H9 (cell line): ENCODE results near the gene FAM171A1. TPM values are rescaled to one million over a fixed set of nuclear protein-coding genes. Genes with fewer than 3 reads are reported as not detected.

ENCODE experiments used
- DNase-seq: peaks from one replicate; pipeline ENCODE4 v3.0.0-alpha.2; 2017
- H2AFZ ChIP-seq: one replicate; pipeline ENCODE4 v1.6.1; 2013; ENCODE audit warnings: mild to moderate bottlenecking, low read length, control low read depth, moderate library complexity
- H2AK5ac ChIP-seq: 2 replicates; pipeline ENCODE4 v1.6.1; 2013; ENCODE audit warnings: low read length, control low read depth, mixed read lengths; ENCODE audit not compliant: insufficient read length
- H2BK120ac ChIP-seq: one replicate; pipeline ENCODE4 v1.6.1; 2013; ENCODE audit warnings: low read depth, mild to moderate bottlenecking, low read length, control low read depth, inconsistent platforms; ENCODE audit not compliant: poor library complexity, severe bottlenecking
- H2BK12ac ChIP-seq: 2 replicates; pipeline ENCODE4 v1.6.1; 2013; ENCODE audit warnings: low read length, control low read depth, mixed read lengths, low read depth; ENCODE audit not compliant: insufficient read length
- H2BK15ac ChIP-seq: 2 replicates; pipeline ENCODE4 v1.6.1; 2013; ENCODE audit warnings: low read depth, low read length, control low read depth
- H2BK20ac ChIP-seq: one replicate; pipeline ENCODE4 v1.6.1; 2013; ENCODE audit warnings: low read depth, mild to moderate bottlenecking, low read length, control low read depth, inconsistent platforms; ENCODE audit not compliant: poor library complexity, severe bottlenecking
- H2BK5ac ChIP-seq: 2 replicates; pipeline ENCODE4 v1.6.1; 2013; ENCODE audit warnings: low read length, control low read depth, mixed read lengths; ENCODE audit not compliant: insufficient read length
- H3K14ac ChIP-seq: 2 replicates; pipeline ENCODE4 v1.6.1; 2013; ENCODE audit warnings: low read length, control low read depth; ENCODE audit not compliant: insufficient read depth
- H3K18ac ChIP-seq: 2 replicates; pipeline ENCODE4 v1.6.1; 2013; ENCODE audit warnings: low read depth, mild to moderate bottlenecking, mixed read lengths, low read length, control low read depth; ENCODE audit not compliant: insufficient read length
- H3K23ac ChIP-seq: 2 replicates; pipeline ENCODE4 v1.6.1; 2013; ENCODE audit warnings: low read length, control low read depth, mixed read lengths, low read depth; ENCODE audit not compliant: insufficient read length
- H3K23me2 ChIP-seq: 2 replicates; pipeline ENCODE4 v1.6.1; 2013; ENCODE audit warnings: low read depth, mild to moderate bottlenecking, mixed read lengths, low read length, control low read depth; ENCODE audit not compliant: insufficient read length, poor library complexity, severe bottlenecking
- H3K27ac ChIP-seq: 2 replicates; pipeline ENCODE4 v1.5.1; 2013; ENCODE audit warnings: low read length, control low read depth, mixed read lengths, low read depth; ENCODE audit not compliant: insufficient read length
- H3K27me3 ChIP-seq: 2 replicates; pipeline ENCODE4 v1.6.1; 2013; ENCODE audit warnings: low read length, control low read depth, inconsistent platforms; ENCODE audit not compliant: insufficient read depth
- H3K4ac ChIP-seq: 2 replicates; pipeline ENCODE4 v1.6.1; 2013; ENCODE audit warnings: low read depth, mild to moderate bottlenecking, control low read depth, inconsistent platforms, low read length, moderate library complexity
- H3K4me1 ChIP-seq: 2 replicates; pipeline ENCODE4 v1.6.1; 2013; ENCODE audit warnings: low read length, control low read depth, inconsistent platforms; ENCODE audit not compliant: insufficient read depth
- H3K4me2 ChIP-seq: 2 replicates; pipeline ENCODE4 v1.6.1; 2013; ENCODE audit warnings: low read length, control low read depth, mixed read lengths; ENCODE audit not compliant: insufficient read length, insufficient read depth
- H3K56ac ChIP-seq: 2 replicates; pipeline ENCODE4 v1.6.1; 2013; ENCODE audit warnings: low read depth, mild to moderate bottlenecking, mixed read lengths, low read length, control low read depth; ENCODE audit not compliant: insufficient read length
- H3K79me1 ChIP-seq: 2 replicates; pipeline ENCODE4 v1.6.1; 2013; ENCODE audit warnings: low read depth, mild to moderate bottlenecking, moderate library complexity, low read length, control low read depth, inconsistent platforms; ENCODE audit not compliant: insufficient read depth, poor library complexity, severe bottlenecking
- H3K79me2 ChIP-seq: 2 replicates; pipeline ENCODE4 v1.6.1; 2013; ENCODE audit warnings: low read length, control low read depth, inconsistent platforms; ENCODE audit not compliant: insufficient read depth
- H3K9ac ChIP-seq: 2 replicates; pipeline ENCODE4 v1.6.1; 2013; ENCODE audit warnings: low read length, control low read depth, mixed read lengths; ENCODE audit not compliant: insufficient read length; ENCODE audit errors: extremely low read depth
- H3K9me3 ChIP-seq: one replicate; pipeline ENCODE4 v1.6.1; 2013; ENCODE audit warnings: low read depth, low read length, inconsistent platforms; ENCODE audit not compliant: control insufficient read depth
- H3T11ph ChIP-seq: one replicate; pipeline ENCODE4 v1.6.1; 2013; ENCODE audit warnings: mild to moderate bottlenecking, low read length, control low read depth, inconsistent platforms
- H4K20me1 ChIP-seq: one replicate; pipeline ENCODE4 v1.6.1; 2013; ENCODE audit not compliant: control insufficient read depth, insufficient read length, insufficient read depth
- H4K5ac ChIP-seq: 2 replicates; pipeline ENCODE4 v1.6.1; 2013; ENCODE audit warnings: low read depth, mild to moderate bottlenecking, mixed read lengths, low read length, control low read depth; ENCODE audit not compliant: insufficient read length
- H4K8ac ChIP-seq: replicated peaks from 2 replicates; pipeline ENCODE4 v1.6.1; 2013; ENCODE audit warnings: low read length, control low read depth, mixed read lengths, low read depth; ENCODE audit not compliant: insufficient read length
- H4K91ac ChIP-seq: 2 replicates; pipeline ENCODE4 v1.6.1; 2013; ENCODE audit warnings: low read depth, mild to moderate bottlenecking, moderate library complexity, mixed read lengths, low read length, control low read depth; ENCODE audit not compliant: insufficient read length
- H3K27ac Mint-ChIP-seq, 3 experiments: 2 replicates in 2 of 3; 3 replicates in 1 of 3; pipeline ENCODE4 v1.8.0; 2020 to 2021; ENCODE audit warnings: mixed read lengths in 3 of 3, mild to moderate bottlenecking in 1 of 3, moderate library complexity in 1 of 3
- H3K27me3 Mint-ChIP-seq: 2 replicates; pipeline ENCODE4 v1.8.0; 2021; ENCODE audit warnings: low read depth, mild to moderate bottlenecking, moderate library complexity, mixed read lengths
- H3K36me3 Mint-ChIP-seq, 3 experiments: 2 replicates in 2 of 3; 3 replicates in 1 of 3; pipeline ENCODE4 v1.8.0; 2020 to 2021; ENCODE audit warnings: low read depth in 3 of 3, mixed read lengths in 3 of 3; ENCODE audit not compliant: insufficient read depth in 1 of 3
- H3K4me1 Mint-ChIP-seq, 2 experiments: 2 replicates each; pipeline ENCODE4 v1.8.0; 2020; ENCODE audit warnings: mixed read lengths in 2 of 2
- H3K4me3 Mint-ChIP-seq, 2 experiments: 2 replicates in 1 of 2; 3 replicates in 1 of 2; pipeline ENCODE4 v1.8.0; 2020 to 2021; ENCODE audit warnings: mild to moderate bottlenecking in 2 of 2, mixed read lengths in 2 of 2, moderate library complexity in 1 of 2
- H3K9me3 Mint-ChIP-seq, 2 experiments: 2 replicates in 1 of 2; 3 replicates in 1 of 2; pipeline ENCODE4 v1.8.0; 2020; ENCODE audit warnings: mild to moderate bottlenecking in 2 of 2, mixed read lengths in 2 of 2, moderate library complexity in 1 of 2
- WGBS: extraction: QIAGEN DNeasy Blood & Tissue Kit; methylation state at CpG from one replicate; pipeline ENCODE4 v1.1.7; 2013; ENCODE audit warnings: missing lambda C conversion rate, low lambda C conversion rate, mixed read lengths; ENCODE audit not compliant: insufficient read length; ENCODE audit errors: extremely low coverage; 5-methylcytosine and 5-hydroxymethylcytosine counted together
- total RNA-seq: library from RNA; stranded (reverse); gene quantifications from 2 replicates; pipeline ENCODE4 v1.2.1, GENCODE V29; 2021
- TF ChIP-seq, protein P1 (sequence below): fragments of 200-600 bp; sonication (generic); conservative IDR thresholded peaks from 3 replicates; pipeline ENCODE4 v1.8.0; 2021; ENCODE audit warnings: antibody characterized with exemption, mild to moderate bottlenecking

Gene FAM171A1
- total RNA-seq, 1 experiment from 2014 or later = 37.4 TPM

DNA sequence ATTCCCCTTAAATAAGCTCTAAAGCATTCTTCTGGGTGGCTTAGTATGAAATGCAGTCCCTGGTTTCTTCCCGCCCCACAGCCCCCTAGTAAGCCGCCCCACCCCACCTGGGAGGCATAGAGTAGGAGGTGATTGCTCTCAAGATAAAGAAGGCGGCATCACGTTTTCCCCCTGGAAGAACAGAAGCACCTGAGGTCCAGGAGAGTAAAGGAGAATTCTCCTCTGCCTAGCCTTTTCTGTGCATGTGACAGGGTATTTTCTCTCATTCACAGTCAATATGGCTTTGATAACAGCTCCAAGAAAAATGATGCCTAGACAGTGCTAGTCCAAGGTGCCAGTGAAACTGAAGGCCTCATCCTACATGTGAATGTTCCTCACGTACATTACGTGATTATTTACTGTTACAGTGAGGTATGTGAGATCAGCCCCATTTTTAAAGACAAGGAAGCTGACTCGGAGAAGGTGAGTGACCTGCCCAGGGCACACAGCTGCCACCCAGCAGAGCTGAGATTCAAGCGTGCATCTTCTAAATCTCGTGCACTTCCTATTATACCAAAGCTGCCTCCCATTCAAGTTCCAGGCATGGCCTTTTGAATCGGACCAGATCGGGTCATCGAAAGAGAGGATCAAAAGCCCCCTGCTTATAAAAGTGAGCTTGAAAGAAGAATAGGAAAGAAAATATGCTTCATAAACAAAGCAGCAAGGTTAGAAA lies 59.4 kb downstream of the FAM171A1 start:
- Histone ChIP-seq H3K23me2 (no peaks in the 10 kb centered on the region), H2BK12ac (no peak overlapping the region), H2AK5ac (no peak overlapping the region), H2BK20ac (no peak overlapping the region), H3K56ac (no peak overlapping the region), H4K91ac (no peak overlapping the region), H3K9ac (no peak overlapping the region), H3K4me2 (no peak overlapping the region), H3K9me3 (no peaks in the 10 kb centered on the region), H4K5ac (no peak overlapping the region), H2BK15ac (no peak overlapping the region), H3K4me1 (peaks cover 2% of the 10 kb centered on the region; the same call in 1 of the 2 replicates), H3K23ac (no peak overlapping the region), H3K27ac (no peak overlapping the region), H3K18ac (no peak overlapping the region), H4K20me1 (no peaks in the 10 kb centered on the region), H2BK5ac (no peak overlapping the region), H3K79me1 (no peaks in the 10 kb centered on the region), H2BK120ac (no peak overlapping the region), H3K79me2 (no peaks in the 10 kb centered on the region), H3K4ac (no peak overlapping the region), H3K14ac (no peak overlapping the region), H3T11ph (no peak overlapping the region), H2AFZ (no peak overlapping the region), H4K8ac (no peak overlapping the region), H3K27me3 (no peaks in the 10 kb centered on the region)
- WGBS = no CpG with 5 or more reads among the region's 12 CpGs
- Mint-ChIP-seq H3K4me3 (no peak overlapping the region), H3K27ac (peak overlapping the region in 1 of 3 experiments; percentile 37; a peak in 3 of 7 replicates), H3K4me1 (peaks cover 45 to 59% of the 10 kb centered on the region in 2 experiments), H3K9me3 (no peaks in the 10 kb centered on the region; a peak in 1 of 5 replicates), H3K27me3 (no peaks in the 10 kb centered on the region), H3K36me3 (no peaks in the 10 kb centered on the region)
- no peak for DNase-seq
- TF ChIP-seq, protein P1, sequence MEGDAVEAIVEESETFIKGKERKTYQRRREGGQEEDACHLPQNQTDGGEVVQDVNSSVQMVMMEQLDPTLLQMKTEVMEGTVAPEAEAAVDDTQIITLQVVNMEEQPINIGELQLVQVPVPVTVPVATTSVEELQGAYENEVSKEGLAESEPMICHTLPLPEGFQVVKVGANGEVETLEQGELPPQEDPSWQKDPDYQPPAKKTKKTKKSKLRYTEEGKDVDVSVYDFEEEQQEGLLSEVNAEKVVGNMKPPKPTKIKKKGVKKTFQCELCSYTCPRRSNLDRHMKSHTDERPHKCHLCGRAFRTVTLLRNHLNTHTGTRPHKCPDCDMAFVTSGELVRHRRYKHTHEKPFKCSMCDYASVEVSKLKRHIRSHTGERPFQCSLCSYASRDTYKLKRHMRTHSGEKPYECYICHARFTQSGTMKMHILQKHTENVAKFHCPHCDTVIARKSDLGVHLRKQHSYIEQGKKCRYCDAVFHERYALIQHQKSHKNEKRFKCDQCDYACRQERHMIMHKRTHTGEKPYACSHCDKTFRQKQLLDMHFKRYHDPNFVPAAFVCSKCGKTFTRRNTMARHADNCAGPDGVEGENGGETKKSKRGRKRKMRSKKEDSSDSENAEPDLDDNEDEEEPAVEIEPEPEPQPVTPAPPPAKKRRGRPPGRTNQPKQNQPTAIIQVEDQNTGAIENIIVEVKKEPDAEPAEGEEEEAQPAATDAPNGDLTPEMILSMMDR = no peak
